Loucy (cell line): ENCODE data around the gene TOM1L1.

Experiments
- EZH2phosphoT487 ChIP-seq: fragments of 200-600 bp; IDR thresholded peaks from 2 replicates; pipeline ENCODE4 v1.6.1; 2018; ENCODE audit warnings: antibody characterized with exemption, mild to moderate bottlenecking, moderate library complexity, borderline replicate concordance
- TF ChIP-seq, protein P1 (sequence below): fragments of 200-600 bp; sonication (generic); conservative IDR thresholded peaks from 2 replicates; pipeline ENCODE4 v1.5.1; 2014; ENCODE audit warnings: mild to moderate bottlenecking, antibody characterized with exemption, low read length

DNA sequence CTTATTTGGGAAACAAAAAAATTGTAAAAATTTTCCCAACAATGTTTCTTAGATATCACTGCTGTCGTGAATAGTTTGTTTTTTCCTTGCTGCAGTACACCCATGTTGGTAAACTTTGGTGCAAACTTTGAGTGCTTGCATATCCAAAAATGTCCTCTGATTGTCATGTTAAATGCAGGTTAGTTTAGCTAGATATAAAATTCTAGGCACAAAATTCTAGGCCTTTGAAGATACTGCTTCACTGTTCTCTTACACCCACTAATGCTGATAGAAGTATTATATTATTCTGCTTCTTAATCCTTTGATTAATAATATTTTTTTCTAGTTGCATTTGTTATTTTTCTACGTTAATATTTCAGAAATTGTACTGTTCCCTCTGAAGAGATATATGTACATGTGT, 16.1 kb downstream of the TOM1L1 start:
- TF ChIP-seq, protein P1, sequence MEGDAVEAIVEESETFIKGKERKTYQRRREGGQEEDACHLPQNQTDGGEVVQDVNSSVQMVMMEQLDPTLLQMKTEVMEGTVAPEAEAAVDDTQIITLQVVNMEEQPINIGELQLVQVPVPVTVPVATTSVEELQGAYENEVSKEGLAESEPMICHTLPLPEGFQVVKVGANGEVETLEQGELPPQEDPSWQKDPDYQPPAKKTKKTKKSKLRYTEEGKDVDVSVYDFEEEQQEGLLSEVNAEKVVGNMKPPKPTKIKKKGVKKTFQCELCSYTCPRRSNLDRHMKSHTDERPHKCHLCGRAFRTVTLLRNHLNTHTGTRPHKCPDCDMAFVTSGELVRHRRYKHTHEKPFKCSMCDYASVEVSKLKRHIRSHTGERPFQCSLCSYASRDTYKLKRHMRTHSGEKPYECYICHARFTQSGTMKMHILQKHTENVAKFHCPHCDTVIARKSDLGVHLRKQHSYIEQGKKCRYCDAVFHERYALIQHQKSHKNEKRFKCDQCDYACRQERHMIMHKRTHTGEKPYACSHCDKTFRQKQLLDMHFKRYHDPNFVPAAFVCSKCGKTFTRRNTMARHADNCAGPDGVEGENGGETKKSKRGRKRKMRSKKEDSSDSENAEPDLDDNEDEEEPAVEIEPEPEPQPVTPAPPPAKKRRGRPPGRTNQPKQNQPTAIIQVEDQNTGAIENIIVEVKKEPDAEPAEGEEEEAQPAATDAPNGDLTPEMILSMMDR, result no peak
- TF ChIP-seq EZH2phosphoT487, result no peak
